KMS-11 (cell line): Measurements from ENCODE around the gene TRABD2B.

Experiments
- H2AFZ ChIP-seq: fragments of 200-600 bp; sonication (generic); 2 replicates; pipeline ENCODE4 v1.6.1; 2016; ENCODE audit warnings: antibody characterized with exemption, mixed run types, low read depth
- H3K27ac ChIP-seq: fragments of 200-600 bp; sonication (generic); 2 replicates; pipeline ENCODE4 v1.6.1; 2016; ENCODE audit warnings: mild to moderate bottlenecking, mixed run types
- H3K27me3 ChIP-seq: fragments of 200-600 bp; sonication (generic); 2 replicates; pipeline ENCODE4 v1.6.1; 2017; ENCODE audit warnings: mild to moderate bottlenecking, low read depth, mixed run types, moderate library complexity; ENCODE audit not compliant: insufficient read depth
- H3K36me3 ChIP-seq: fragments of 200-600 bp; sonication (generic); 2 replicates; pipeline ENCODE4 v1.6.1; 2017; ENCODE audit warnings: mild to moderate bottlenecking, mixed run types; ENCODE audit not compliant: insufficient read depth
- H3K4me1 ChIP-seq: fragments of 200-600 bp; sonication (generic); 2 replicates; pipeline ENCODE4 v1.6.1; 2016; ENCODE audit warnings: mild to moderate bottlenecking, low read depth, mixed run types; ENCODE audit not compliant: poor library complexity, severe bottlenecking
- H3K4me2 ChIP-seq: fragments of 200-600 bp; sonication (generic); 2 replicates; pipeline ENCODE4 v1.7.0; 2016; ENCODE audit warnings: mild to moderate bottlenecking, mixed run types
- H3K4me3 ChIP-seq: fragments of 200-600 bp; sonication (generic); IDR thresholded peaks from 2 replicates; pipeline ENCODE4 v1.6.1; 2017; ENCODE audit warnings: low read depth, low read length, mixed read lengths; ENCODE audit not compliant: insufficient read depth
- H3K79me2 ChIP-seq: fragments of 200-600 bp; sonication (generic); 2 replicates; pipeline ENCODE4 v1.6.1; 2016; ENCODE audit warnings: low read depth, mixed run types; ENCODE audit not compliant: insufficient read depth
- H3K9ac ChIP-seq: fragments of 200-600 bp; sonication (generic); 2 replicates; pipeline ENCODE4 v1.6.1; 2016; ENCODE audit warnings: mild to moderate bottlenecking, mixed run types
- H4K20me1 ChIP-seq: fragments of 200-600 bp; sonication (generic); 2 replicates; pipeline ENCODE4 v1.6.1; 2016; ENCODE audit warnings: mild to moderate bottlenecking, mixed run types; ENCODE audit not compliant: insufficient read depth
- CTCF ChIP-seq: fragments of 200-600 bp; sonication (generic); conservative IDR thresholded peaks from 2 replicates; pipeline ENCODE4 v1.6.1; 2017; ENCODE audit warnings: low read depth, mild to moderate bottlenecking, antibody characterized with exemption, low read length, moderate library complexity, mixed read lengths

Gene TRABD2B

GRCh38 chr1:48025076-48025475 lies 27.9 kb upstream of the TRABD2B start:
- no peak for TF ChIP-seq CTCF
- H3K9ac ChIP-seq: no peak overlapping the region
- no peak overlapping the region for H2AFZ ChIP-seq
- H3K4me3 ChIP-seq: no peak overlapping the region
- H3K36me3 ChIP-seq: no peaks in the 10 kb centered on the region
- no peak overlapping the region for H3K27ac ChIP-seq
- H4K20me1 ChIP-seq: no peaks in the 10 kb centered on the region
- no peak overlapping the region for H3K4me2 ChIP-seq
- H3K4me1 ChIP-seq: no peaks in the 10 kb centered on the region
- H3K27me3 ChIP-seq: no peaks in the 10 kb centered on the region
- no peaks in the 10 kb centered on the region for H3K79me2 ChIP-seq

GRCh38 chr1:48023488-48023887 lies 26.3 kb upstream of the TRABD2B start:
- TF ChIP-seq CTCF: no peak
- Histone ChIP-seq H3K4me2 (no peak overlapping the region), H3K4me1 (no peaks in the 10 kb centered on the region), H3K79me2 (no peaks in the 10 kb centered on the region), H2AFZ (no peak overlapping the region), H4K20me1 (no peaks in the 10 kb centered on the region), H3K27me3 (no peaks in the 10 kb centered on the region), H3K9ac (no peak overlapping the region), H3K27ac (no peak overlapping the region), H3K4me3 (no peak overlapping the region), H3K36me3 (no peaks in the 10 kb centered on the region)

- TF ChIP-seq CTCF: no peak
- no peaks in the 10 kb centered on the region for H3K79me2 ChIP-seq
- H2AFZ ChIP-seq: no peak overlapping the region
- no peak overlapping the region for H3K9ac ChIP-seq
- no peak overlapping the region for H3K27ac ChIP-seq
- no peaks in the 10 kb centered on the region for H3K4me1 ChIP-seq
- no peak overlapping the region for H3K4me3 ChIP-seq
- no peak overlapping the region for H3K4me2 ChIP-seq
- H3K36me3 ChIP-seq: no peaks in the 10 kb centered on the region
- H4K20me1 ChIP-seq: no peaks in the 10 kb centered on the region
- no peaks in the 10 kb centered on the region for H3K27me3 ChIP-seq
Observed at GRCh38 chr1:48022306-48022705, 25.1 kb upstream of the TRABD2B start.

- Histone ChIP-seq H4K20me1 (no peaks in the 10 kb centered on the region), H3K79me2 (no peaks in the 10 kb centered on the region), H3K27ac (no peak overlapping the region), H3K4me2 (no peak overlapping the region), H3K9ac (no peak overlapping the region), H3K36me3 (no peaks in the 10 kb centered on the region), H3K4me1 (no peaks in the 10 kb centered on the region), H3K4me3 (no peak overlapping the region), H2AFZ (no peak overlapping the region), H3K27me3 (no peaks in the 10 kb centered on the region)
- no peak for TF ChIP-seq CTCF
Observed at GRCh38 chr1:48021792-48022191, 24.6 kb upstream of the TRABD2B start.
